ENCODE measurements around the gene ASAH2.

ASAH2 gene

DNA sequence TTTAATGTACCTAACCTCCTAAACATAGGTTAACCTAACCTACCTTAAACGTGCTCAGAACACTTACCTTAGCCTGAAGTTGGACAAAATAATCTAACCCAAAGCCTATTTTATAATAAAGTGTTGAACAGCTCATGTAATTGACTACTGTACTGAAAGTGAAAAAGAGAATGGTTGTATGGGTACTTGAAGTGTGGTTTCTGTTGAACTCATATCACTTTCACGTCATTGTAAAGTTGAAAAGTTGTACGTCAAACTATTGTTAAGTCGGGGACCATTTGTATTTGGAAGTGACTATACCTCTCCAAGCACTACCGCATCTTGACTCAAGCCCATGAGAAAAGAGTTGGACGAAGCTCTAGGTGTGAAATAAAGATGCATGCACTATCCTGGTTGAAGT, 37.9 kb upstream of the ASAH2 start:
- DNase-seq (ENCODE audit: extremely low read depth, low read depth) = no peak
- no peak overlapping the region for H3K4me3 ChIP-seq (replicated peaks; ENCODE audit: low read depth, low read length)

DNA sequence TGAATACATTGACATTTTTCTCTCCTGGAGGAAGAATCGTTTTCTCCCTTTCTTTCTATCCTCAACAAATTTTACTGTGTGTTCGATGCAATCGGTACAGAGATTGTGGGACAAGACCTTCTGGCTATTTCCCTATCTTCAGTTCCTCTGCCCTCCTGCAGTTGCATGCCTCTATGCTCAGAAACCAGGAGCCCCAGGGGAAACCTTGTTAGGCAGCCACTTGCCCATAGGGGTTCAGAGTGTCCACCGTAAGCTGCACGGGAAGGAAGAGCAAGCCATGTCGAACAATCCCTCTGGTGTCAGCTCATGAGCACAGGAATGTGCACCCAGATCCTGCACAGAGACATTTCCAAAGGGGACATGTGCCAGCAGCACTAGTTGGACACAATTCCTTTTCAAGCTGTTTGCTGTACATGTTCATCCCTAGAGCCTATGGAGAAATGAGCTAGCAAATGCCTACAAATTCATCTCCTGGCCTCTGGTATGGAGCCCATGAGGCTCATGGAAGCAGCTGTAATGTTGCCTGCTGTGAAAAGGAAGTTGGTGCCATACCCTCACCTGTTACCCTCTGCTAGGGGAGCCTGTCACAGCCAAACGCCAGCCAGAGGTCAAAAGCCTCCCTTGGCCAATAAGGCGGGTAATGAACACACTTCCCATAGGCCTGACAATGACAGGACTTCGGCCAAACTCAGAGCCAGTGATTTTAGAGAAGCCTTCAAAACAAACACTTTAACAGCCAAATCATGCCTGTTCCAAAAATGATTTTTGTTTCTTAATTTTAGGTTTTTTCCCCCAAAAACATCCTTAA, 35.9 kb upstream of the ASAH2 start:
- no peak overlapping the region for H3K4me3 ChIP-seq (replicated peaks; ENCODE audit: low read depth, low read length)
- no peak for DNase-seq (ENCODE audit: extremely low read depth, low read depth)
- TF ChIP-seq, protein P1, sequence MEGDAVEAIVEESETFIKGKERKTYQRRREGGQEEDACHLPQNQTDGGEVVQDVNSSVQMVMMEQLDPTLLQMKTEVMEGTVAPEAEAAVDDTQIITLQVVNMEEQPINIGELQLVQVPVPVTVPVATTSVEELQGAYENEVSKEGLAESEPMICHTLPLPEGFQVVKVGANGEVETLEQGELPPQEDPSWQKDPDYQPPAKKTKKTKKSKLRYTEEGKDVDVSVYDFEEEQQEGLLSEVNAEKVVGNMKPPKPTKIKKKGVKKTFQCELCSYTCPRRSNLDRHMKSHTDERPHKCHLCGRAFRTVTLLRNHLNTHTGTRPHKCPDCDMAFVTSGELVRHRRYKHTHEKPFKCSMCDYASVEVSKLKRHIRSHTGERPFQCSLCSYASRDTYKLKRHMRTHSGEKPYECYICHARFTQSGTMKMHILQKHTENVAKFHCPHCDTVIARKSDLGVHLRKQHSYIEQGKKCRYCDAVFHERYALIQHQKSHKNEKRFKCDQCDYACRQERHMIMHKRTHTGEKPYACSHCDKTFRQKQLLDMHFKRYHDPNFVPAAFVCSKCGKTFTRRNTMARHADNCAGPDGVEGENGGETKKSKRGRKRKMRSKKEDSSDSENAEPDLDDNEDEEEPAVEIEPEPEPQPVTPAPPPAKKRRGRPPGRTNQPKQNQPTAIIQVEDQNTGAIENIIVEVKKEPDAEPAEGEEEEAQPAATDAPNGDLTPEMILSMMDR (IDR thresholded peaks at IDR 0.05; ENCODE audit: low read depth, low read length, missing control alignments) = no peak

More for the DNA sequence above, 37.9 kb upstream of the ASAH2 start:
- TF ChIP-seq, protein P1 (IDR thresholded peaks at IDR 0.05; ENCODE audit: low read depth, low read length, missing control alignments) = no peak

DNA sequence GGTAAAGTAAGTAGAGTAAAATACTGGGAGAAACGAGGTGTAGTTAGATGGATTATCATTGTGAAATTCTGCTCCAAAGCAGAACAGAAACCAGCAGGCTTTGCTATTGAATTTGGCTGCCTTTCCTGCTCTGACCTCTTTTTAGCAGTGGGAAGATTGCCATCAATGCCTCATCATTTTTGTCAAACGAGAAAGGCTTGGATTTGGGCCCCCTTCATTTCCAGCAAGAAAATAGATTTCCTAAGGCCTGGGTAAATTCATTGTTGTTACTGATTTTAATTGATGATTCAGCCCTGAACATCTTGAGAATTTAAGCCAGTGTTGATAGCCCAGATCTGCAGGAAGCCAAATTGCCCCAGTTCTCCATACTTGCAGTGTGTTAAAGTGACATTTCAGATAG, 35.2 kb upstream of the ASAH2 start:
- TF ChIP-seq, protein P1 (IDR thresholded peaks at IDR 0.05; ENCODE audit: low read depth, low read length, missing control alignments) = no peak
- no peak for DNase-seq (ENCODE audit: extremely low read depth, low read depth)
- no peak overlapping the region for H3K4me3 ChIP-seq (replicated peaks; ENCODE audit: low read depth, low read length)

DNA sequence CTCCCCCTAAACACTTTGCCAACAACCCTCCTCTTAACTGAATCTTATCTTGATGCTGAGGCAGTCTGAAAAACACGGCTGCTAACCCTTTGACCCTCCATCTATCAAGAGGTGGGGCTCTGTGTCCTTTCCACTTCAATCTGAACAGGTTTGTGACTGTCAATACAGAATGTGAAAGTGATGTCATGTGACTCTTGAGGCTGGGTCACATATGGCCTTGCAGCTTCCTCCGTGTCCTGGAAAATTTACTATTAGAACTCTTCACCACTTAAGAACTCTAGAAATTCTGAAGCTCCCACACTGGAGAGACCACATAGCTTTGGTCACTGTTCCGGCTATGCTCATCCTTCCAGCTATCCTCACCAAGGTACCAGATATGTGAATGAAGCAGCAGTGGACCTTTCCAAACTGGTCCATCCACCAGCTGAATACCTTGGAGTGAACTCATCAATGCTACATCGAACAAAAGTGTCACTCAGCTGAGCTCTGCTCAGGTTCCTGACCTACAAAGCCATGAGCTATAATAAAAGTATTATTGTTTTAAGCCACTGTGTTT, 30.7 kb upstream of the ASAH2 start:
- TF ChIP-seq, protein P1 (IDR thresholded peaks at IDR 0.05; ENCODE audit: low read depth, low read length, missing control alignments) = no peak
- no peak for DNase-seq (ENCODE audit: extremely low read depth, low read depth)
- no peak overlapping the region for H3K4me3 ChIP-seq (replicated peaks; ENCODE audit: low read depth, low read length)

DNA sequence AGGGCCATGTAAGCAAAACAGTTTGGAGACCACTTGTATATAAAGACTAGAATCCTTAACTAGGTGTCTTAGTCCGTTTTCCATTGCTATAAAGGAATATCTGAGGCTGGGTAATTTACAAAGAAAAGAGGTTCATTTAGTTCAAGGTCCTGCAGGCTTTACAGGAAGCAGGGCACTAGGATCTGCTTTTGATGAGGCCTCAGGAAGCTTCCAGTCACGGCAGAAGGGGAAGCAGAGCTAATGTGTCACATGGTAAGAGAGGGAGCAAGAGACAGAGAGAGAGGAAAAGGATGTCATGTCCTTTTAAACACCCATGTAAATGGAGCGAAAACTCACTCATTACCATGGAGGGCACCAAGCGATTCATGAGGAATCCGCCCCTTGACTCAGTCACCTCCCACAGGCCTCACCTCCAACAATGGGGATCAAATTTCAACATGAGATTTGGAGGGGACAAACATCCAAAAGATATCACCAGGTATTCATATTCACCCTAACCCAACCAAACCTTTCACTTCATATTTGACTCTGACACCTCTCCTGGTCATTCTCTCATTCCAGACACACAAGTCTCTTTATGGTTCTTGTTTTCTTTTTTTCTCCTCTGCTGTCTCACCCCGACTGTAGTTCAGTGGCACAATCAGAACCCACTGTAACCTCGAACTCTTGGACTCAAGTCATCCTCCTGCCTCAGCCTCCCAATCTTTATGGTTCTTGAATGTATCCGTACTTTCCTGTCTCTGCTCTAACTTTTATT, 30.1 kb upstream of the ASAH2 start:
- no peak overlapping the region for H3K4me3 ChIP-seq (replicated peaks; ENCODE audit: low read depth, low read length)
- no peak for DNase-seq (ENCODE audit: extremely low read depth, low read depth)
- TF ChIP-seq, protein P1 (IDR thresholded peaks at IDR 0.05; ENCODE audit: low read depth, low read length, missing control alignments) = no peak

DNA sequence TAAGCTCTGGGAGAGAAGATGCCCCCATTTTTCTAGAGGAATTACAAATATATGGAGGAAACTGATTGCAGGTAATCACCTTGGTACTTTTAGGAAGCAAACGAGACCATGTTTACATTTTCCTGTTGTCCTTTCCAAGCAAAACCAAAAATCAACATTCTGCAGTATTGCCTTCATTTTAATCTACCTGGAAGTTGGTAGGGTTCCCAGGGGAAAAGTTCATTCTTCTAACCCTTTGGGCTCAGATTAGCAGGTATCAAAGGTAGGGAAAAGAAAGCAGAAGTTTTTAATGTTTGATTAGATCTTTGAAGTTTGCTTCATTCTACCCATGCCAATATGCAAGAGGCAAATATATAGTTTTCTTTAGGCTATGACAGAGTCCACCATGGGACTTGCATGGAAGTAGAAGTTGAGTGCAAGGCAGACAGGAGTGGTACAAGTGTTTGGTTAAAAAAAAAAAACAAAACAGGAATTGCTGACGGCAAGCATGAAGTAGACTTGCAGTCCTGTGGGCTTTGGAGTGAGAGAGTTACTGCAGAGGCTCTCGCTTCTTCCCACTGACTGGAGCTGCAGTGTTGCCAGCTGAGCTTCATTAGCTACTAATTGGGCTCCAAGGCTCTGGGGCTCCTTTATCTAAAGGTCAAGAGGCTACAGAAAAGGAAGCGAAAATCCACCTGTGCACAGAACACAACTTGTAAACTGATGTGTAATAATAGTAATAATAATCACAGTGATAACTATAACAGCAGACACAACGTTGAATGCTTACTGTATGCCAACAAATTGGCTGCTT, 28.9 kb upstream of the ASAH2 start:
- H3K4me3 ChIP-seq (replicated peaks; ENCODE audit: low read depth, low read length) = no peak overlapping the region
- TF ChIP-seq, protein P1 (IDR thresholded peaks at IDR 0.05; ENCODE audit: low read depth, low read length, missing control alignments) = no peak
- no peak for DNase-seq (ENCODE audit: extremely low read depth, low read depth)

Measured in HFF-Myc (cell line).